Loucy (cell line): ENCODE data around the gene FBXO31.

ENCODE experiments used
- CTCF ChIP-seq: fragments of 200-600 bp; sonication (generic); conservative IDR thresholded peaks from 2 replicates; pipeline ENCODE4 v1.5.1; 2014; ENCODE audit warnings: mild to moderate bottlenecking, antibody characterized with exemption, low read length
- EZH2phosphoT487 ChIP-seq: fragments of 200-600 bp; IDR thresholded peaks from 2 replicates; pipeline ENCODE4 v1.6.1; 2018; ENCODE audit warnings: antibody characterized with exemption, mild to moderate bottlenecking, moderate library complexity, borderline replicate concordance

- no peak for TF ChIP-seq CTCF
- TF ChIP-seq EZH2phosphoT487: no peak
Observed at GRCh38 chr16:87298857-87299465, 84.6 kb downstream of the FBXO31 start.
